Osteoblast (primary cell): ENCODE results near the gene TRAF5. TPM values are rescaled to one million over a fixed set of nuclear protein-coding genes. Genes with fewer than 3 reads are reported as not detected.

Experiments used
- DNase-seq: peaks from one replicate; pipeline ENCODE4 v3.0.0; 2011; ENCODE audit warnings: low spot score, mixed read lengths; ENCODE audit not compliant: insufficient read length; ENCODE audit errors: missing footprints
- H2AFZ ChIP-seq: 2 replicates; pipeline ENCODE4 v1.6.0; 2011; ENCODE audit warnings: mild to moderate bottlenecking, low read length
- H3K27ac ChIP-seq: 2 replicates; pipeline ENCODE4 v1.5.1; 2011; ENCODE audit warnings: mild to moderate bottlenecking, low read depth, low read length, moderate library complexity
- H3K27me3 ChIP-seq: 2 replicates; pipeline ENCODE4 v1.6.0; 2012; ENCODE audit warnings: mild to moderate bottlenecking, control low read depth, inconsistent platforms, low read length, moderate library complexity; ENCODE audit not compliant: insufficient read depth
- H3K36me3 ChIP-seq: 2 replicates; pipeline ENCODE4 v1.5.1; 2011; ENCODE audit warnings: mild to moderate bottlenecking, low read length, control low read depth, moderate library complexity; ENCODE audit not compliant: insufficient read depth
- H3K4me1 ChIP-seq: 2 replicates; pipeline ENCODE4 v1.5.1; 2011; ENCODE audit warnings: mild to moderate bottlenecking, low read length, control low read depth, moderate library complexity; ENCODE audit not compliant: insufficient read depth
- H3K4me2 ChIP-seq: 2 replicates; pipeline ENCODE4 v1.6.0; 2011; ENCODE audit warnings: mild to moderate bottlenecking, low read length; ENCODE audit not compliant: insufficient read depth
- H3K4me3 ChIP-seq: fragments of 200-600 bp; sonication (generic); 3 replicates; pipeline ENCODE4 v1.5.1; 2012; ENCODE audit warnings: mild to moderate bottlenecking, low read length, inconsistent platforms; ENCODE audit not compliant: insufficient read depth
- H3K79me2 ChIP-seq: 2 replicates; pipeline ENCODE4 v1.6.0; 2012; ENCODE audit warnings: mild to moderate bottlenecking, low read length, control low read depth, inconsistent platforms; ENCODE audit not compliant: insufficient read depth
- H3K9me3 ChIP-seq: 2 replicates; pipeline ENCODE4 v1.5.1; 2011; ENCODE audit warnings: low read depth, low read length, control low read depth
- H4K20me1 ChIP-seq: 2 replicates; pipeline ENCODE4 v1.6.0; 2012; ENCODE audit warnings: mild to moderate bottlenecking, low read length, control low read depth; ENCODE audit not compliant: insufficient read depth
- total RNA-seq: library from RNA; depleted of rRNA; stranded (reverse); fragments of >200 nt; gene quantifications from 2 replicates; pipeline ENCODE4 v1.2.3, GENCODE V29; 2012
- TF ChIP-seq, protein P1 (sequence below): IDR thresholded peaks from 2 replicates; pipeline ENCODE4 v1.5.1; 2011; ENCODE audit warnings: mild to moderate bottlenecking, low read depth, low read length, moderate library complexity; ENCODE audit errors: extremely low read depth

TRAF5 gene
- total RNA-seq, 1 donor, result 15.9 TPM

DNA sequence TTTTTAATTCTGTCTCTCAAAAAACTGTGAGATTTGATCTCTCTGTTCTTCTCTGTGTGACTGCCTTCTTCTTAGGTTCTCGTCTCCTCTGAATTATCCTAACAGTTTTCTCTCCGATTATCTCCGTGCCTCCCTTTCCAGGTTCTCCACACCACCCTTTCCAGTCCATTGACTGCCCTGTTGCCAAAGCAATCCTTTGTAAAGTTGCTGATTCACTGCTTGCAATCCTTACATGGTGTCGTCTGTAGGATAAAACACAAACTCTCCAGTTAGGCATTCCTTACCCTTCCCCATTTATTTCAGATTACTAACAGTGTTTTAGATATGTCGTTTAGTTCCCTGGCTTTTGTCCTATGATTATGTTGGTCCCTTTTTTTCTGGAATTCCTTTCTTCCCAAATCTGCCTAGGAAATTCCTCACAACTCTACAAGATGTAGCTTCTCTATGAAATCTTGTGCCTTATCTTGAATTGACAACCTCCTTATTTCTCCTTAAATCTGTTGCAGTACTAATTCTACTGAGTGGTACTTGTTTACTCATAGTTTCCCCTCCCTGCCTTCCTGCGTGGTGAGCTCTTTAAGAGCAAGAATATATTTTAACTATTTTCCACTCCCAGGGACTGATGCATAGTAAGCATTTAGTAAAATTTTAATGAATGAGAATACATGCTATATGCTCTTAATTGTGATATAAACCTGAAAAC, 45.2 kb upstream of the TRAF5 start:
- H3K4me2 ChIP-seq, result no peak overlapping the region
- TF ChIP-seq, protein P1, sequence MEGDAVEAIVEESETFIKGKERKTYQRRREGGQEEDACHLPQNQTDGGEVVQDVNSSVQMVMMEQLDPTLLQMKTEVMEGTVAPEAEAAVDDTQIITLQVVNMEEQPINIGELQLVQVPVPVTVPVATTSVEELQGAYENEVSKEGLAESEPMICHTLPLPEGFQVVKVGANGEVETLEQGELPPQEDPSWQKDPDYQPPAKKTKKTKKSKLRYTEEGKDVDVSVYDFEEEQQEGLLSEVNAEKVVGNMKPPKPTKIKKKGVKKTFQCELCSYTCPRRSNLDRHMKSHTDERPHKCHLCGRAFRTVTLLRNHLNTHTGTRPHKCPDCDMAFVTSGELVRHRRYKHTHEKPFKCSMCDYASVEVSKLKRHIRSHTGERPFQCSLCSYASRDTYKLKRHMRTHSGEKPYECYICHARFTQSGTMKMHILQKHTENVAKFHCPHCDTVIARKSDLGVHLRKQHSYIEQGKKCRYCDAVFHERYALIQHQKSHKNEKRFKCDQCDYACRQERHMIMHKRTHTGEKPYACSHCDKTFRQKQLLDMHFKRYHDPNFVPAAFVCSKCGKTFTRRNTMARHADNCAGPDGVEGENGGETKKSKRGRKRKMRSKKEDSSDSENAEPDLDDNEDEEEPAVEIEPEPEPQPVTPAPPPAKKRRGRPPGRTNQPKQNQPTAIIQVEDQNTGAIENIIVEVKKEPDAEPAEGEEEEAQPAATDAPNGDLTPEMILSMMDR, result no peak
- DNase-seq, result peak; percentile 34
- peaks cover 7% of the 10 kb centered on the region for H3K79me2 ChIP-seq
- no peaks in the 10 kb centered on the region for H3K27me3 ChIP-seq
- no peaks in the 10 kb centered on the region for H4K20me1 ChIP-seq
- H2AFZ ChIP-seq, result no peak overlapping the region
- no peaks in the 10 kb centered on the region for H3K9me3 ChIP-seq
- H3K27ac ChIP-seq, result peak overlapping the region; percentile 51
- H3K4me1 ChIP-seq, result peaks cover 6% of the 10 kb centered on the region
- H3K4me3 ChIP-seq, result no peak overlapping the region
- peaks cover 38% of the 10 kb centered on the region for H3K36me3 ChIP-seq

DNA sequence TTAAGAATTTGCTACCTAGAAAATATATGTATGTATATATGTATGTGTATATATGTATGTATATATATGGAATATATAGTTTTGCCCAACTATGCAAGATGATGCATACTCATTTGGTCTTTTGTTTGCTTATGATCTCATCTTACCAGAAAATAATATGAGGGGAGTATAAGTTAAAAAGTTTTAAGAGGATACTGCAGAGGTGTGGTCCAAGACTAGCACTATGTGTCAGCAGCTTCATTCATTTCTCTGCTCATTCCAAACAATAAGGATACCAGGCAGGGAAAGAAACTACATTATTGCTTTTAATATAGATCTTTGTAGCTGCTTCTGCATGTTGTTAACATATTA, 44.6 kb upstream of the TRAF5 start:
- H3K4me1 ChIP-seq, result peaks cover 6% of the 10 kb centered on the region
- no peak for DNase-seq
- no peaks in the 10 kb centered on the region for H4K20me1 ChIP-seq
- H3K27me3 ChIP-seq, result no peaks in the 10 kb centered on the region
- H3K4me2 ChIP-seq, result no peak overlapping the region
- no peak overlapping the region for H2AFZ ChIP-seq
- peaks cover 9% of the 10 kb centered on the region for H3K79me2 ChIP-seq
- no peak overlapping the region for H3K4me3 ChIP-seq
- H3K27ac ChIP-seq, result peak overlapping the region; percentile 51
- TF ChIP-seq, protein P1, result no peak
- H3K9me3 ChIP-seq, result no peaks in the 10 kb centered on the region
- peaks cover 38% of the 10 kb centered on the region for H3K36me3 ChIP-seq

DNA sequence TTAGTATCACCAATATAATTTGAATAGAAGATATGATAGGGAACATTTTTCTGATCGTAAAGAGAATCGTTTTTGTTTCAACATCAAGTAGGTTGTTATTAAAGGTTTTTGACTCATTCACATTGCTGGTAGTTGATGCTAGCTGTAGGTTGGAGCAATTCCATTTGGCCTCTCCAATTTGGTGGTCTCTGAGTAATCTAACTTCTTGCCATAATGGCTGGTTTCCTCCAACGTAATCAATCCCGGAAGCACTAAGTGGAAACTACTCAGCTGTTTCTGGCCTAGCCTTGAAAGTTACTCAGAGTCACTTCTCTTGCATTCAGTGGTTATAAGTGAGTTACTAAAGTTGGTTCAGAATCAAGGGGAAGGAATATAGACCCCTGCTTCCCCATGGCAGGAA, 41.4 kb upstream of the TRAF5 start:
- peak; percentile 86 for DNase-seq

DNA sequence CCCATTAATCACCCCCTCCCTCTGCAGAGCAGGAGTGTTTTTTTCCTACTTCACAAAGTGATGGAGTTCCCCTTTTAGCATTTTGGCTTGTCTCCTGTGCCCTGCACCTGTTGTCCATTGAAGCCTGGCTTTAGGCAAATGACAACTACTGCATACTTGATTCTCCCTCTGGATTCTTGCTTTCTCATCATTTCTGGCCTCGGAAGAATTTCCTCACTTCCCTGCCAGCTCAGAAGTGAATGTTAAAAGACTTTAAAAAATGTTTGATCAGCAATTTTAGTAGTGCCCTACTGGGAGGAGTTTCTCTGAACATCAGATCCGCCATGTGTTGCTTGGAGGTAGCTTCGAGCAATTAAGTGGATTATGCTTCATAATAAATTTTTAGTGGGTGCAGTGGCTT, 39.4 kb upstream of the TRAF5 start:
- H3K27me3 ChIP-seq, result no peaks in the 10 kb centered on the region
- peaks cover 49% of the 10 kb centered on the region for H3K36me3 ChIP-seq
- no peak overlapping the region for H3K4me3 ChIP-seq
- no peak overlapping the region for H2AFZ ChIP-seq
- no peak overlapping the region for H3K27ac ChIP-seq
- no peaks in the 10 kb centered on the region for H4K20me1 ChIP-seq
- H3K4me1 ChIP-seq, result no peaks in the 10 kb centered on the region
- H3K9me3 ChIP-seq, result no peaks in the 10 kb centered on the region
- no peak overlapping the region for H3K4me2 ChIP-seq
- peaks cover 9% of the 10 kb centered on the region for H3K79me2 ChIP-seq
- TF ChIP-seq, protein P1, result no peak
- DNase-seq, result peak; percentile 29

More for the DNA sequence above, 41.4 kb upstream of the TRAF5 start:
- Histone ChIP-seq H3K27me3 (no peaks in the 10 kb centered on the region), H3K4me2 (peak overlapping the region; percentile 35), H3K4me1 (peaks cover 6% of the 10 kb centered on the region), H3K9me3 (no peaks in the 10 kb centered on the region), H2AFZ (peak overlapping the region; percentile 28), H3K79me2 (peaks cover 9% of the 10 kb centered on the region), H3K36me3 (peaks cover 43% of the 10 kb centered on the region), H3K27ac (peak overlapping the region; percentile 72), H4K20me1 (no peaks in the 10 kb centered on the region), H3K4me3 (no peak overlapping the region)
- TF ChIP-seq, protein P1, result no peak
